Neural progenitor cell (in vitro differentiated cells): ENCODE results near the gene GTF3C6.

Experiments used
- EZH2 ChIP-seq: fragments of 200-600 bp; sonication (generic); IDR thresholded peaks from 2 replicates; pipeline ENCODE4 v1.6.1; 2017; ENCODE audit warnings: antibody characterized with exemption, mild to moderate bottlenecking, moderate library complexity
- TF ChIP-seq, protein P1 (sequence below): fragments of 200-600 bp; sonication (generic); IDR thresholded peaks from 2 replicates; pipeline ENCODE4 v1.5.1; 2017; ENCODE audit warnings: antibody characterized with exemption, mild to moderate bottlenecking

- TF ChIP-seq EZH2: no peak
- TF ChIP-seq, protein P1, sequence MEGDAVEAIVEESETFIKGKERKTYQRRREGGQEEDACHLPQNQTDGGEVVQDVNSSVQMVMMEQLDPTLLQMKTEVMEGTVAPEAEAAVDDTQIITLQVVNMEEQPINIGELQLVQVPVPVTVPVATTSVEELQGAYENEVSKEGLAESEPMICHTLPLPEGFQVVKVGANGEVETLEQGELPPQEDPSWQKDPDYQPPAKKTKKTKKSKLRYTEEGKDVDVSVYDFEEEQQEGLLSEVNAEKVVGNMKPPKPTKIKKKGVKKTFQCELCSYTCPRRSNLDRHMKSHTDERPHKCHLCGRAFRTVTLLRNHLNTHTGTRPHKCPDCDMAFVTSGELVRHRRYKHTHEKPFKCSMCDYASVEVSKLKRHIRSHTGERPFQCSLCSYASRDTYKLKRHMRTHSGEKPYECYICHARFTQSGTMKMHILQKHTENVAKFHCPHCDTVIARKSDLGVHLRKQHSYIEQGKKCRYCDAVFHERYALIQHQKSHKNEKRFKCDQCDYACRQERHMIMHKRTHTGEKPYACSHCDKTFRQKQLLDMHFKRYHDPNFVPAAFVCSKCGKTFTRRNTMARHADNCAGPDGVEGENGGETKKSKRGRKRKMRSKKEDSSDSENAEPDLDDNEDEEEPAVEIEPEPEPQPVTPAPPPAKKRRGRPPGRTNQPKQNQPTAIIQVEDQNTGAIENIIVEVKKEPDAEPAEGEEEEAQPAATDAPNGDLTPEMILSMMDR: no peak
Observed at GRCh38 chr6:110980227-110980626, 21.7 kb downstream of the GTF3C6 start.
